ENCODE results near the gene TTC33. TPM values are rescaled to one million over a fixed set of nuclear protein-coding genes. Genes with fewer than 3 reads are reported as not detected.

The TTC33 gene
- polyA plus RNA-seq, 4 donors, result 22.0 to 38.8 (median 34.5) TPM

Other genes starting within 250 kb of the TTC33 start
- gene PTGER4, start 76.0 kb downstream of the TTC33 start, polyA plus RNA-seq (ENCODE audit: insufficient read length in 4 of 4), result 10 to 100 TPM in 3 of 4 donors, 1 to 10 TPM in 1; 2.8 to 13.6 (median 11.3) TPM
- gene PRKAA1, start 42.4 kb upstream of the TTC33 start, polyA plus RNA-seq (ENCODE audit: insufficient read length in 4 of 4), result 10 to 100 TPM; 53.3 to 82.0 (median 78.5) TPM
- 1,000 to 10,000 TPM; 1,771 to 1,971 (median 1,837) TPM for gene RPL37, start 79.3 kb upstream of the TTC33 start, polyA plus RNA-seq (ENCODE audit: insufficient read length in 4 of 4)
- gene CARD6, start 85.4 kb upstream of the TTC33 start, polyA plus RNA-seq (ENCODE audit: insufficient read length in 4 of 4), result 1 to 10 TPM; 2.5 to 3.4 (median 3.0) TPM
- gene C7, start 153.5 kb upstream of the TTC33 start, polyA plus RNA-seq (ENCODE audit: insufficient read length in 4 of 4), result 100 to 1,000 TPM in 3 of 4 donors, 10 to 100 TPM in 1; 26.7 to 210 (median 126) TPM